ENCODE results near the gene CCL13. TPM values are rescaled to one million over a fixed set of nuclear protein-coding genes. Genes with fewer than 3 reads are reported as not detected.

Gene CCL13
- total RNA-seq, 4 donors from 2014 or later: 1.4 to 15.3 (median 4.1) TPM

DNA sequence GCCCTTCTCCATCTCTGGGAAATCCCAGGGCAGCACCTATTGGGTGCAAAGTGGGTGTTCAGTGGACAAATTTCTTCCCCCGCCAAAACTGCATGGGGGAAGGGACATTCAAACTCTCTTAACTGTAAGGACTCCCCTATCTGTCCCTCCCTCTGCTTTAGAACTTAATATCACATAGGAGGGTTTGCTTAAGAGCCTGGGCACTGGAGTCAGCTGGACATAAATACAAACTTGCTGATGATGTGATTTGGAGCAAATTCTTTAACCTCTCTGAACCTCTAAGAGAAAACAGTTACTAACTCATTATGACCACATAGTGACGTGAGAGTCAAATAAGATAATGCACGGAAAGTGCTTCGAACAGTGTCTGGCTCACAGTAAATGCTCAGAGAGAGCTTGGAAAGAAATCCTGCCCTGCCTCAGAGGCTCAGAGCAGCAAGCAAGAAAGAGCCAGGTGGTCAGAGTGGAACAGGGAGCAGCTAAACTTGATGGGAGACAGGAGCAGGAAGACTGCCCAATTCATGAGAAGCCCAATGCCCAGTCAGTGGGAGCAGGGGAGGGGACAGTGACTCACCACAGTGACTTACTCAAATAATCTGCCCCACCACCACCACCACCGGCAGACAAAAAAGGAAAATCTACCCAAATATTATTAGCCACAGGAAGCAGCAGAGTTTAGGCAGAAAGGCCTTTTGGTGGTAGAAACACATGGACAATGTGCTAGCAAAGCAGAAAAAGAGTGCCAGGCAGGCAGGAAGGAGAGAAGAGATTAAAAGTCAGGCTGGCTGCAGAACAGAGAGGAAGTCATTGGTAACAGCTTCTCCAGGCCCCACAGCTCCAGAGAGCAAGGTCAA is 30.6 kb downstream of the CCL13 start:
- ATAC-seq (ENCODE audit: low FRiP score): no peak

DNA sequence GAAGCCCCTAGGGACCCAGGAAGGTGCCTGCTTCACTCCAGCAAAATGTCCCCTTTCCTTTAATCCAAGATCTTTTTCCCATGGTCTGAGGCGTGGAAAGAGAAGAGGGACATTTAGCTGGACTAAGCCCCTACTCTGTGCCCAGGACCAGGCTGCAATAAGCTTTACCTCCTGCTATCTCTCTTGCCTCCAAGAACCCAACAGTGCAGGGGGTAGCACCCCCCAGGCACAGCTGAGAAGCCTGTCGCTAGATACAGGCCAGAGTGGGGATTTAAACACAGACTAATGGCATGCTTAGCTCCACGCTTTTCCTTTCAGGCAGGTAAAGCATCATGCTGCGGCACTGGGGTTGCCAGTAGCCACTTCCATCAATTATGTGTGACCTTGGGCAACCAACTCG is 31.3 kb downstream of the CCL13 start:
- TF ChIP-seq, protein P1, sequence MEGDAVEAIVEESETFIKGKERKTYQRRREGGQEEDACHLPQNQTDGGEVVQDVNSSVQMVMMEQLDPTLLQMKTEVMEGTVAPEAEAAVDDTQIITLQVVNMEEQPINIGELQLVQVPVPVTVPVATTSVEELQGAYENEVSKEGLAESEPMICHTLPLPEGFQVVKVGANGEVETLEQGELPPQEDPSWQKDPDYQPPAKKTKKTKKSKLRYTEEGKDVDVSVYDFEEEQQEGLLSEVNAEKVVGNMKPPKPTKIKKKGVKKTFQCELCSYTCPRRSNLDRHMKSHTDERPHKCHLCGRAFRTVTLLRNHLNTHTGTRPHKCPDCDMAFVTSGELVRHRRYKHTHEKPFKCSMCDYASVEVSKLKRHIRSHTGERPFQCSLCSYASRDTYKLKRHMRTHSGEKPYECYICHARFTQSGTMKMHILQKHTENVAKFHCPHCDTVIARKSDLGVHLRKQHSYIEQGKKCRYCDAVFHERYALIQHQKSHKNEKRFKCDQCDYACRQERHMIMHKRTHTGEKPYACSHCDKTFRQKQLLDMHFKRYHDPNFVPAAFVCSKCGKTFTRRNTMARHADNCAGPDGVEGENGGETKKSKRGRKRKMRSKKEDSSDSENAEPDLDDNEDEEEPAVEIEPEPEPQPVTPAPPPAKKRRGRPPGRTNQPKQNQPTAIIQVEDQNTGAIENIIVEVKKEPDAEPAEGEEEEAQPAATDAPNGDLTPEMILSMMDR (IDR thresholded peaks at IDR 0.05): no peak
- no peak for DNase-seq (ENCODE audit: low spot score)
- ATAC-seq (ENCODE audit: low FRiP score): no peak

More for the DNA sequence above, 30.6 kb downstream of the CCL13 start:
- TF ChIP-seq, protein P1 (IDR thresholded peaks at IDR 0.05): no peak
- no peak for DNase-seq (ENCODE audit: low spot score)

DNA sequence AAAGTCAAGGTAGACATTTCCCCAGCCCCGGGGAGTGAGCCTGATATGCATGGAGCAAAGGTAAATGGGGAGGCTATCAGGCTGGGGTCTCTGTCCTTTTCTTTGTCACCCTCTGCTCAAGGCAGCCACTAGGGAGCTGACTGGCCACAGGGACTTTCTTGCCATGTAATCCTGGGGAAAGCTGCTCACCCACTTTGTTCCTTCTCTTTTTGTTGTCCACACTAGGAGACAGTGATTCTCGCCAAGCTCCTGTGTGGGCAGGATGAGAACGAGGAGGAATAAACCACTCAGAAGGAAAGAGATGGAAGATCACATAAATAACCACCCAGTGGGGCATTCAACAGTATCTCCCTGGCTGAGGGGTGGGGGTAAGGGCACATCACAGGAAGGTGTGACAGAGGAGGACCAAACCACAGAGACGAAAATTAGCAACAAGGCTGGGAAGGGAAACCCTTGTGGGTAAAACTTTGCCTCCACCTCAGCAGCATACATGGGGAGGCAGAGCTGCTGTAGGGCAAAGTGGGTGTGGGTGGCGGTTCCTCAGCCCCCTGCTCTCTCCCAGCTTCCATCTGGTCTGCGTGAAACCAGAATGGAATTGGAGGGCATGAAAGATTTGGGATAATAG is 33.0 kb downstream of the CCL13 start:
- TF ChIP-seq, protein P1 (IDR thresholded peaks at IDR 0.05): no peak
- ATAC-seq (ENCODE audit: low FRiP score) (no peak), DNase-seq (ENCODE audit: low spot score) (no peak)

DNA sequence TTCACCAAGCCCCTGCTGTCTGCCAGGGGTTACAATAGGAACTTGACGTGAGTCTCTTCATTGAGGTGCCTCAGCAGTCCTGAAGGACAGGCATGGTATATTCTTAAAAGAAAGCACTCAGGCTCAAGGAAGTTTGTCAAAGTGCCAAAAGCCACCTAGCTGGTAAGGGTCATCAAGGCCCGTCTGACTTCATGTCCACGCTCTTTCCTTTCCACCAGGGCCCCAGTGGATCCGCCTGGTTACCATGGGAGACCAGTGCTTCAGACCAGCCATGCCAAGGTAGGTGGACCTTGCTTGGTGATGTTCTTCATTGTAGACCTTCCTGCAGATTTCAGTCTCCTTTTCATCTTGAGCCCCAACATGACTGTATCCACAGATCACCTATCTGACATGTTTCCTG is 34.4 kb downstream of the CCL13 start:
- DNase-seq (ENCODE audit: low spot score): no peak
- TF ChIP-seq, protein P1 (IDR thresholded peaks at IDR 0.05): no peak
- ATAC-seq (ENCODE audit: low FRiP score): no peak

DNA sequence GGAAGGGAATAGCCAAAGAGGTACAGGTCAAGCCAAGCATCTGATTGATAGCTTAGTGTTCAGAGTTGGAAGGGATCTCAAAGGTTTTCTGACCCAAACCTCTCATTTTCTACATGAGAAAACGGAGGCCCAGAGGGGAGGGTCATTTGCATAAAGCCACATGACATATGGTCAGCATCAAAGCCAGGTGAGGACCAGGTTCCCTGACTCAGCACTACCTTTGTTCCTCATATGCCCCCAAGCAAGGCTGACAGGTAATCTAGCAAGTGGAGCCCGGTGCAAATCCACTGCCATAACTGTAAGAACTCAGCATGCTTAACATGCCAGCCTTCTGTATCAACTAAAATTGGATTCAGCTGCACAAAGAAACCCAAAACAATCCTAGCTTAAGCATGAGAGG is 35.0 kb downstream of the CCL13 start:
- DNase-seq (ENCODE audit: low spot score): no peak

DNA sequence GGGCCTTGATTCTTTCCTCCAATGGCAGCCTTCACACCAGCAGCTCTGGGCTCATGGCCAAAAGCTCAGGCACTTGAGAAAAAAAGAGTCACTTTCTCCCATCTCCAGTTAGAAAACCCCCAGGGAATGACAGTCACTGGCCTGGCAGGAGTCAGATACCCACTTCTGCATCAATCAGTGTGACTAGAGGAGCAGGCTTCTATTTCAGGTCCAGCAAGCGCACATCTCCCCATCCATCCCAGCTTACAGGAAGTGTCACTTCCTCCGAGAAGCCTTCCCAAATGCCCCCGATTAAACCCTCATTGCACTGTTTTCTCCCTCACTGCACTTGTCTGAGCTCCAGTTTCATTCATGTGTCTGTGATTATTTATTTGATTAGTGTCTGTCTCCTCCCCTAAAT is 37.1 kb downstream of the CCL13 start:
- DNase-seq (ENCODE audit: low spot score) (no peak), ATAC-seq (ENCODE audit: low FRiP score) (no peak)
- TF ChIP-seq, protein P1 (IDR thresholded peaks at IDR 0.05): no peak

More for the DNA sequence above, 35.0 kb downstream of the CCL13 start:
- no peak for ATAC-seq (ENCODE audit: low FRiP score)
- TF ChIP-seq, protein P1 (IDR thresholded peaks at IDR 0.05): no peak

Data from omental fat pad (tissue), 4 donors.